ENCODE measurements around the gene FBXO21.

GRCh38 chr12:117208811-117209455 lies 18.7 kb upstream of the FBXO21 start:
- TF ChIP-seq CTCF (IDR thresholded peaks at IDR 0.05; ENCODE audit: low read length) (no peak), EZH2 (IDR thresholded peaks at IDR 0.05; ENCODE audit: borderline replicate concordance, low read length) (no peak)
